ENCODE results near the gene MMP24.

Gene MMP24

DNA sequence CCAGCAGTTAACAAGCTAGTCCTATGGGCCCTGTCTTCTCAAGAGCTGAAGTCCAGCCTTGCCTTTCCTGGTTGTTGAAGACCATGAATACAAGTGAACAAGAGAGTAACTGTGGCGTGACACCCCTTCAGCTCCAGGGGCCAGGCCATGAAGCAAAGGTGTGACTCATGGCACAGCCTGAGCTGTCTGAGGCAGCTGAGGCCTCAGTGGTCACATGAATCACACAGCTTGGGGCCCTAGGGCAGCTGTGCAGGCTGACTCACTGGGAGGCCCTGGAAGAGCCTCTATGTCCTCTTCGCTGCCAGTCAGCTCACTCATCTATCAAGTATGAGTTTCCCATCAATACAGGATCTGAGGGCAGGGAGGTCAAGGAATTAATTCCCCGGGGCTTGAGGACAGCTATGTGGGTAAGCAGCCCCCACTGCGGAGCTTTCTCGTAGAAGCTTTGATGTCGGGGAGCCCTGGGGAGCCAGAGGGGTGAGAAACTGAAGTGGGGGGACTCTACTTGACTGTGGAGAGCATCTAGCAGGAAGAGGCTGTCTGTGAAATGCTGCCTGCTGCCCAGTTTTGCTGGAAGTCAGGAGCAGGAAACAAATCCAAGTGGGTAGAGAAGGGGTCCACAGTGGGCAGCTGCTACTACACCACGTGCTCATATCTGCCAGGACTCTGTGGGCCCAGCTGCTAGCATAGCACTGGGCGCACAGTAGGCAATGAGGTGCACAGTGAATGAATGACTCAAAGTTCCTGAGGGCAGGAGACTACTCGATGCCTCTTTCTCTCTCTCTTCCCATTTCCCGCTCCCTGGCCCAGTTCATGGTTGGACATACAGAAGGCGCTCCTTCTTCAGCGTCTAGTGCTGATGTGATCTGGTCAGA is 79.4 kb downstream of the MMP24 start:
- CTCF ChIA-PET, result interaction anchor here (0.7 to 8.6 kb wide), 16 partner anchors 9 to 142 kb away, joined by 3 to 63 read pairs (median 5); partner anchors contain the start of gene EIF6
- no peak overlapping the region for H3K27ac ChIP-seq (ENCODE audit: insufficient read depth in 1 of 2, low read depth in 1 of 2, low read length in 2 of 2, poor library complexity in 1 of 2, severe bottlenecking in 2 of 2)
- H3K36me3 ChIP-seq (ENCODE audit: control insufficient read depth in 4 of 4, insufficient read depth in 4 of 4, low read length in 3 of 4), result peaks cover 2 to 30% (median 17%) of the 10 kb centered on the region in 4 experiments

DNA sequence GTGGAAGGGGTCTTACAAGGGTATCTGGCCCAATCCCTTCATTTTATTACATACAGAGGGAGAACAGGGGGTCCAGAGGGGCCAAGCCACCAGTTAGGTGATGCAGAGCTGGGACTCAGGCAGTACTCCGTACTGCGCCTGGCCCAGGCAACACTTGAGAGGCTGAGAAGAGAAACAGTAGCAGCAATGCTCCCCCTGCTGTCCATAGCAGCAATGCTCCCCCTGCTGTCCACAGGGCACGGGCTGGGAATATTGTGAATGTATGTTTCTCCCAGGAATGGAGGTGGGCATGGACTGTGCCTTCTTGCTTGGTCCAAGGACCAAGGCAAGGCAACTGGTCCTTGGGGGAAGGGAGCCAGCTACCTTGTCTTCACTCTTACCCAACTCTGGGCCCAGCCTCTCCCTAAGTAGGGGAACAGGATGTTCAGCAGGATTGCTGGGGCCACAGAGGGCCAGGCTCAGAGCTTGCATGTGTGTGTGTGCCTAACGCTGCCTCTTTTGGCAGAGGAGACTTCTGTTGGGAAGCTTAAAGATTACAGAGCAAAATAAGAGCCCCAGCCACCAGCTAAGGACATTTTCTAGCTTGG is 80.5 kb downstream of the MMP24 start:
- peak; percentile 54 to 65 (median 65) for DNase-seq
- POLR2A ChIA-PET, result no interaction called here
- Histone ChIP-seq H3K36me3 (ENCODE audit: control insufficient read depth in 4 of 4, insufficient read depth in 4 of 4, low read length in 3 of 4) (peaks cover 2 to 32% (median 13%) of the 10 kb centered on the region in 4 experiments), H3K4me3 (ENCODE audit: control insufficient read depth in 1 of 7, extremely low read depth in 1 of 7, insufficient read depth in 4 of 7, low read depth in 2 of 7, low read length in 6 of 7) (no peak overlapping the region), H3K9me3 (ENCODE audit: control extremely low read depth in 1 of 5, control insufficient read depth in 4 of 5, insufficient read depth in 2 of 5, low read depth in 1 of 5, low read length in 4 of 5) (no peaks in the 10 kb centered on the region), H3K27me3 (replicated peaks in 2 of 5; ENCODE audit: control insufficient read depth in 4 of 5, insufficient read depth in 5 of 5, low read length in 4 of 5) (no peaks in the 10 kb centered on the region), H3K27ac (ENCODE audit: insufficient read depth in 1 of 2, low read depth in 1 of 2, low read length in 2 of 2, poor library complexity in 1 of 2, severe bottlenecking in 2 of 2) (no peak overlapping the region), H3K4me1 (ENCODE audit: control extremely low read depth in 1 of 4, control insufficient read depth in 4 of 4, insufficient read depth in 4 of 4, low read length in 3 of 4) (peaks cover 0 to 24% (median 0%) of the 10 kb centered on the region in 4 experiments)
- 60% methylated on average over 3 of the region's 4 CpGs for whole genome bisulfite sequencing (ENCODE audit: insufficient coverage)
- CTCF ChIA-PET, result interaction anchor here (0.6 to 8.6 kb wide), 13 partner anchors 10 to 474 kb away, joined by 3 to 63 read pairs (median 4); partner anchors contain the start of gene GDF5

More for the DNA sequence above, 79.4 kb downstream of the MMP24 start:
- POLR2A ChIA-PET, result no interaction called here
- peak in 2 of 3 donors; percentile 25 to 32 for DNase-seq
- H3K27me3 ChIP-seq (replicated peaks in 2 of 5; ENCODE audit: control insufficient read depth in 4 of 5, insufficient read depth in 5 of 5, low read length in 4 of 5), result no peaks in the 10 kb centered on the region
- H3K4me3 ChIP-seq (ENCODE audit: control insufficient read depth in 1 of 7, extremely low read depth in 1 of 7, insufficient read depth in 4 of 7, low read depth in 2 of 7, low read length in 6 of 7), result no peak overlapping the region
- H3K9me3 ChIP-seq (ENCODE audit: control extremely low read depth in 1 of 5, control insufficient read depth in 4 of 5, insufficient read depth in 2 of 5, low read depth in 1 of 5, low read length in 4 of 5), result no peaks in the 10 kb centered on the region
- peaks cover 0 to 24% (median 0%) of the 10 kb centered on the region in 4 experiments for H3K4me1 ChIP-seq (ENCODE audit: control extremely low read depth in 1 of 4, control insufficient read depth in 4 of 4, insufficient read depth in 4 of 4, low read length in 3 of 4)
- 100% methylated on average over 8 of the region's 12 CpGs for WGBS (ENCODE audit: insufficient coverage)

DNA sequence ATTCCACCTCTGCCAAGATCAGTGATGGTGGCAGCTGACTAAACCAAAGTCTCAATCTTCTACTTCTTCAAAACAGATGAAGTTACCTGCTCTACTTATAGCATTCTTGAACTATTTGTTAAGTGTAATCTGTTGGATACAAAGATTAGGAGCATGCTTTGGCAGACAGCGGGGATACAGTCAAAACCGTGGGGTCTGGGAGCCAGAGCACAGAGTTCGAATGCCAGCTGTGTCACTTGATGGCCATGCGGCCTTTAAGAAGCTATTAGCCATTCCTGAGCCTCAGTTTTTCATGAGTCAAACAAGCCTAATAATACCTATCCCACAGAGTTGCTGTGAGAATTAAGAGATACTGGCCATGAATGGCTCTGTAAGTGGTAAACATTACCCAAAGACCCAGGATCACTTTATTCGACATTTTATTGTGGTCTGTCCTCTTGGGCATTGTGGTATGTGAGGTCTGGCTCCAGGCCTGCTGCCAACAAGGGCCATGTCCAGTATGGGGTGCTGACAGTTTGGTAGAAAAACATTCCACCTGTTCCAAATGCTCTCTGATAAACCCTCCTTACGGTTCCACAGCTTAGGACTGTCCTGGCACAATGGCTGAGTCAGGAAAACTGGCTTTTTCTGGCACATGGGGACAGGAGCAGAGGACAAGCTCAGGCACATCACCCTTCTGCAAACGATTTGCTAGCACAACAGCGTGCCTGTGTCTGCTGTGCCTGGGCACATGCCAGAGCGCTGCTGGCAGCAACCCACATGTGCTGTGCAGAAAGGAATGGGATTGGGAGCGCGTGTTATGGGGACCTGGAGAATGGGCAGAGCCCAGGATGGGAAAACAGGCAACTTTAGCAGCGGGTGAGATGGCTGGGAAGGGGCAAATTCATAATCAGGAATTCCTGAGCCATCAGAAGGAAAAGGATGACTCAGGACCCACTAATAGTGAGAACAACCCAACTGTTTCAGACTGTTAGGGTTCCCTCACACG is 81.5 kb downstream of the MMP24 start:
- POLR2A ChIA-PET, result no interaction called here
- H3K4me1 ChIP-seq (ENCODE audit: control extremely low read depth in 1 of 4, control insufficient read depth in 4 of 4, insufficient read depth in 4 of 4, low read length in 3 of 4), result peaks cover 0 to 30% (median 5%) of the 10 kb centered on the region in 4 experiments

DNA sequence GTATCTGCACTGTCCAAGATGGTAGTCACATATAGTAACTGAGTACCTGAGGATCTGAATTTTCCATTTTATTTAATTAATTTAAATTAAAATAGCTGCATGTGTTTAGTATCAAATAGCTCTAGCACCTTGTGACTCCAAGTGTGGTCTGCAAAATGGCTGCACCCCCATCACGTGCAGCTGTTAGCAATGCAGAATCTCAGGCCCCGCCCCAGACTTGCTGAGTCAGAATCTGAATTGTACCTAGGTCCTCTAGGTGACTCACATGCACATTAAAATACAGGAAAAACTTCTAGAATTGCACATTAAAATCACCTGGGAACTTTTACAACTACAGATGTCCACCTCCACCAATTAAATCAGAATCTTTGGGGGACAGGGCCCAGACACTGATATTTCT is 84.9 kb downstream of the MMP24 start:
- H3K9me3 ChIP-seq (ENCODE audit: control extremely low read depth in 1 of 5, control insufficient read depth in 4 of 5, insufficient read depth in 2 of 5, low read depth in 1 of 5, low read length in 4 of 5), result no peaks in the 10 kb centered on the region
- no peak overlapping the region for H3K4me3 ChIP-seq (ENCODE audit: control insufficient read depth in 1 of 7, extremely low read depth in 1 of 7, insufficient read depth in 4 of 7, low read depth in 2 of 7, low read length in 6 of 7)
- ChIA-PET CTCF (interaction anchor here (1.0 to 3.5 kb wide), 2 partner anchors 10 to 128 kb away, joined by 5 to 10 read pairs; no protein-coding TSS in a partner anchor), POLR2A (no interaction called here)
- H3K27me3 ChIP-seq (replicated peaks in 2 of 5; ENCODE audit: control insufficient read depth in 4 of 5, insufficient read depth in 5 of 5, low read length in 4 of 5), result no peaks in the 10 kb centered on the region
- DNase-seq, result no peak
- H3K27ac ChIP-seq (ENCODE audit: insufficient read depth in 1 of 2, low read depth in 1 of 2, low read length in 2 of 2, poor library complexity in 1 of 2, severe bottlenecking in 2 of 2), result no peak overlapping the region
- H3K4me1 ChIP-seq (ENCODE audit: control extremely low read depth in 1 of 4, control insufficient read depth in 4 of 4, insufficient read depth in 4 of 4, low read length in 3 of 4), result peaks cover 0 to 27% (median 18%) of the 10 kb centered on the region in 4 experiments
- H3K36me3 ChIP-seq (ENCODE audit: control insufficient read depth in 4 of 4, insufficient read depth in 4 of 4, low read length in 3 of 4), result peaks cover 0 to 14% (median 4%) of the 10 kb centered on the region in 4 experiments
- WGBS (ENCODE audit: insufficient coverage), result 100% methylated on average over 1 of the region's 2 CpGs

More for the DNA sequence above, 81.5 kb downstream of the MMP24 start:
- Histone ChIP-seq H3K27ac (ENCODE audit: insufficient read depth in 1 of 2, low read depth in 1 of 2, low read length in 2 of 2, poor library complexity in 1 of 2, severe bottlenecking in 2 of 2) (no peak overlapping the region), H3K36me3 (ENCODE audit: control insufficient read depth in 4 of 4, insufficient read depth in 4 of 4, low read length in 3 of 4) (peaks cover 2 to 33% (median 12%) of the 10 kb centered on the region in 4 experiments), H3K27me3 (replicated peaks in 2 of 5; ENCODE audit: control insufficient read depth in 4 of 5, insufficient read depth in 5 of 5, low read length in 4 of 5) (no peaks in the 10 kb centered on the region), H3K4me3 (ENCODE audit: control insufficient read depth in 1 of 7, extremely low read depth in 1 of 7, insufficient read depth in 4 of 7, low read depth in 2 of 7, low read length in 6 of 7) (no peak overlapping the region), H3K9me3 (ENCODE audit: control extremely low read depth in 1 of 5, control insufficient read depth in 4 of 5, insufficient read depth in 2 of 5, low read depth in 1 of 5, low read length in 4 of 5) (no peaks in the 10 kb centered on the region)
- WGBS (ENCODE audit: insufficient coverage), result 95% methylated on average over 11 of the region's 13 CpGs
- no peak for DNase-seq
- CTCF ChIA-PET, result interaction anchor here (0.9 to 8.6 kb wide), 13 partner anchors 10 to 212 kb away, joined by 3 to 63 read pairs (median 4); partner anchors contain the start of gene GDF5

DNA sequence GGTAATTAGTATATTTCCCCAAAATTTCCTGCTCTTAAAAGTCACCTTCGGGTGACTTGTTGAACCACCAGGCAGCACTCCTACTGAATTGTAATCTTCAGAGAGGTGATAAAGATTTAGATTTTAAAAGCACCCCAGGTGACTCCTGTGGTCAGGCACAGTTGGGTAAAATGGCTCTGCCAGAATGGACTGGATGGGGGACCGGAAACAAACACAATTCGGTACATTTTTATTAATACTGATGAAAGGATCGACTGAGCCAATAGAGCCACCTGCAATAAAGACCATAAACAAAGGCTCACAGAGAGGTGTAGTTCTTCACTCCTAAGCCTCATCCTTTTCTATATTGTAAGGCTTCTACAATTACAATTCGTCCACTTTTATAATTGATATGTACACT is 85.3 kb downstream of the MMP24 start:
- H3K4me3 ChIP-seq (ENCODE audit: control insufficient read depth in 1 of 7, extremely low read depth in 1 of 7, insufficient read depth in 4 of 7, low read depth in 2 of 7, low read length in 6 of 7), result no peak overlapping the region
- H3K4me1 ChIP-seq (ENCODE audit: control extremely low read depth in 1 of 4, control insufficient read depth in 4 of 4, insufficient read depth in 4 of 4, low read length in 3 of 4), result peaks cover 0 to 25% (median 18%) of the 10 kb centered on the region in 4 experiments
- POLR2A ChIA-PET, result no interaction called here
- no peaks in the 10 kb centered on the region for H3K27me3 ChIP-seq (replicated peaks in 2 of 5; ENCODE audit: control insufficient read depth in 4 of 5, insufficient read depth in 5 of 5, low read length in 4 of 5)
- peaks cover 0 to 12% (median 3%) of the 10 kb centered on the region in 4 experiments for H3K36me3 ChIP-seq (ENCODE audit: control insufficient read depth in 4 of 4, insufficient read depth in 4 of 4, low read length in 3 of 4)
- no peaks in the 10 kb centered on the region for H3K9me3 ChIP-seq (ENCODE audit: control extremely low read depth in 1 of 5, control insufficient read depth in 4 of 5, insufficient read depth in 2 of 5, low read depth in 1 of 5, low read length in 4 of 5)
- no CpG with 5 or more reads among the region's 5 CpGs for WGBS (ENCODE audit: insufficient coverage)
- no peak for DNase-seq
- CTCF ChIA-PET, result interaction anchor here (1.0 to 3.5 kb wide), 2 partner anchors 11 to 128 kb away, joined by 5 to 10 read pairs; no protein-coding TSS in a partner anchor
- no peak overlapping the region for H3K27ac ChIP-seq (ENCODE audit: insufficient read depth in 1 of 2, low read depth in 1 of 2, low read length in 2 of 2, poor library complexity in 1 of 2, severe bottlenecking in 2 of 2)

DNA sequence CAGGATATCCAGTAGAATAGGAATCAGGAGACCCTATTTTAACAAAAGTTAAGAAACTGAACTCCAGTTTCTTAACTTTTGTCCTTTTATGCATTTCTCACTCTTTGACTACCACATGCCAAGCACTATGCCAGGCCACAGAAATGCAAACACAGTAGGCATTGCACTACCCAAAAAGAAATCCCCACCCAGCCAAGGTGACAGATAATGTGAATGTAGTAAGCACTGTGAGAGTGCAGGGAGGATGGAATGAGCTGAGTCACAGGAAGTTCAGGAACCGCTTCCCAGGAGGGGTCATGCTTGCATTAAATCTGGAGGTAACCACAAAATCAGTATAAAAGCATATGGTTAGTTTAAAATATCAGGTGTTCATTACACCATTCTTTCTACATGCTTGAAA is 85.8 kb downstream of the MMP24 start:
- peaks cover 0 to 12% (median 3%) of the 10 kb centered on the region in 4 experiments for H3K36me3 ChIP-seq (ENCODE audit: control insufficient read depth in 4 of 4, insufficient read depth in 4 of 4, low read length in 3 of 4)
- CTCF ChIA-PET, result interaction anchor here (3.5 kb wide), 1 partner anchor 11 kb away, joined by 10 read pairs; no protein-coding TSS in a partner anchor
- WGBS (ENCODE audit: insufficient coverage), result no CpG with 5 or more reads among the region's 1 CpG
- H3K27ac ChIP-seq (ENCODE audit: insufficient read depth in 1 of 2, low read depth in 1 of 2, low read length in 2 of 2, poor library complexity in 1 of 2, severe bottlenecking in 2 of 2), result no peak overlapping the region
- H3K4me1 ChIP-seq (ENCODE audit: control extremely low read depth in 1 of 4, control insufficient read depth in 4 of 4, insufficient read depth in 4 of 4, low read length in 3 of 4), result peaks cover 0 to 21% (median 18%) of the 10 kb centered on the region in 4 experiments
- DNase-seq, result peak in 2 of 3 donors; percentile 9 to 15
- POLR2A ChIA-PET, result no interaction called here
- no peaks in the 10 kb centered on the region for H3K27me3 ChIP-seq (replicated peaks in 2 of 5; ENCODE audit: control insufficient read depth in 4 of 5, insufficient read depth in 5 of 5, low read length in 4 of 5)
- H3K9me3 ChIP-seq (ENCODE audit: control extremely low read depth in 1 of 5, control insufficient read depth in 4 of 5, insufficient read depth in 2 of 5, low read depth in 1 of 5, low read length in 4 of 5), result no peaks in the 10 kb centered on the region
- no peak overlapping the region for H3K4me3 ChIP-seq (ENCODE audit: control insufficient read depth in 1 of 7, extremely low read depth in 1 of 7, insufficient read depth in 4 of 7, low read depth in 2 of 7, low read length in 6 of 7)
